ENCODE measurements around the gene RMDN3. TPM values are rescaled to one million over a fixed set of nuclear protein-coding genes. Genes with fewer than 3 reads are reported as not detected.
A peak's percentile ranks its signal among the peaks of the same experiment; 100 is the strongest.

Gene RMDN3
- total and polyA plus RNA-seq, 2 of the 13 experiments (the other 11 are each of a cell fraction or from before 2014, with no cell fraction given) = 16.8 to 19.5 TPM

GRCh38 chr15:40754883-40755811, at the start of gene RMDN3 (continued):
- TF ChIP-seq ZNF362 (CRISPR knock-in tag; IDR thresholded peaks at IDR 0.05; ENCODE audit: borderline replicate concordance) = 0 out of 2 replicates have a peak, but pooled peaks have one; percentile 23
- no peak for TF ChIP-seq MTA3 (CRISPR knock-in tag; IDR thresholded peaks at IDR 0.05)
- 0 out of 2 replicates have a peak, but pooled peaks have one; percentile 16 for TF ChIP-seq FOXK2 (IDR thresholded peaks at IDR 0.05)
- no peak for TF ChIP-seq NR3C1 (CRISPR knock-in tag; IDR thresholded peaks at IDR 0.05)
- no peak for TF ChIP-seq ZBTB10 (CRISPR knock-in tag; IDR thresholded peaks at IDR 0.05; ENCODE audit: borderline replicate concordance)
- TF ChIP-seq GMEB1 (CRISPR knock-in tag; IDR thresholded peaks at IDR 0.05; ENCODE audit: borderline replicate concordance) = peak; percentile 82
- TF ChIP-seq AHR (CRISPR knock-in tag; IDR thresholded peaks at IDR 0.05) = no peak
- no peak for TF ChIP-seq SNAPC2 (CRISPR knock-in tag; IDR thresholded peaks at IDR 0.05)
- TF ChIP-seq FOSL2 (CRISPR knock-in tag; IDR thresholded peaks at IDR 0.05) = no peak; the same call in 1 of the 2 replicates
- TF ChIP-seq TOPORS (CRISPR knock-in tag; IDR thresholded peaks at IDR 0.05) = peak; percentile 61; the same call in 1 of the 2 replicates
- peak; percentile 48; the same call in 1 of the 2 replicates for TF ChIP-seq ZNF205 (CRISPR knock-in tag; IDR thresholded peaks at IDR 0.05)
- TF ChIP-seq STAG1 (CRISPR knock-in tag; IDR thresholded peaks at IDR 0.05) = no peak; the same call in 1 of the 2 replicates
- TF ChIP-seq PATZ1 (CRISPR knock-in tag; IDR thresholded peaks at IDR 0.05) = peak; percentile 61
- peak; percentile 95 for TF ChIP-seq KAT8 (CRISPR knock-in tag; IDR thresholded peaks at IDR 0.05)
- TF ChIP-seq ATF7-NPFF (CRISPR knock-in tag; IDR thresholded peaks at IDR 0.05; ENCODE audit: low read depth) = 0 out of 2 replicates have a peak, but pooled peaks have one; percentile 54
- no peak for TF ChIP-seq ZNF597 (CRISPR knock-in tag; IDR thresholded peaks at IDR 0.05)
- no peak for TF ChIP-seq PBX2 (CRISPR knock-in tag; IDR thresholded peaks at IDR 0.05)
- TF ChIP-seq PPARG (CRISPR knock-in tag; conservative IDR thresholded peaks at IDR 0.05) = no peak
- no peak for TF ChIP-seq JARID2 (CRISPR knock-in tag; IDR thresholded peaks at IDR 0.05; ENCODE audit: insufficient replicate concordance)

Data from HepG2 (cell line).